BJ (cell line): ENCODE results near the gene FBXW8. TPM values are rescaled to one million over a fixed set of nuclear protein-coding genes. Genes with fewer than 3 reads are reported as not detected.

Source experiments
- CTCF ChIA-PET: fragments of 350-600 bp; formaldehyde crosslinking; extraction: SDS; loops from one replicate; lab custom pipeline; 2021; ENCODE audit warnings: antibody characterized with exemption, inconsistent platforms; lab: Yijun Ruan, JAX
- POLR2A ChIA-PET: fragments of 300-600 bp; sonication (Branson Sonifier 250); formaldehyde crosslinking; extraction: SDS; loops from one replicate; lab custom pipeline; 2021; ENCODE audit warnings: antibody characterized with exemption; lab: Charles Lee
- DNase-seq: peaks from one replicate; pipeline ENCODE4 v3.0.0-alpha.2; 2011; ENCODE audit warnings: low read depth
- H3K27me3 ChIP-seq: 2 replicates; pipeline ENCODE4 v1.6.0; 2011; ENCODE audit warnings: low read length; ENCODE audit not compliant: control insufficient read depth, insufficient read depth
- H3K36me3 ChIP-seq: 2 replicates; pipeline ENCODE4 v1.5.1; 2011; ENCODE audit warnings: low read length; ENCODE audit not compliant: control insufficient read depth, insufficient read depth
- H3K4me3 ChIP-seq: 2 replicates; pipeline ENCODE4 v1.5.1; 2011; ENCODE audit warnings: low read depth, mild to moderate bottlenecking, control low read depth, low read length
- CTCF ChIP-seq: IDR thresholded peaks from 2 replicates; pipeline ENCODE4 v1.5.1; 2011; ENCODE audit warnings: low read depth, mild to moderate bottlenecking, control low read depth, inconsistent platforms, low read length, moderate library complexity; ENCODE audit not compliant: insufficient read depth
- polyA plus RNA-seq: library from polyadenylated mRNA; depleted of rRNA; stranded (reverse); fragments of >200 nt; gene quantifications from 2 replicates; pipeline ENCODE4 v1.2.3, GENCODE V29; 2011

Gene FBXW8
- polyA plus RNA-seq, 1 experiment, result 27.3 TPM

- Histone ChIP-seq H3K4me3 (no peak overlapping the region), H3K27me3 (no peaks in the 10 kb centered on the region), H3K36me3 (no peaks in the 10 kb centered on the region; the same call in 1 of the 2 replicates)
- ChIA-PET POLR2A (no interaction called here), CTCF (no interaction called here)
- no peak for DNase-seq
- TF ChIP-seq CTCF, result no peak
These were observed 10.2 kb downstream of the FBXW8 start for GRCh38 chr12:116920939-116921338.

DNA sequence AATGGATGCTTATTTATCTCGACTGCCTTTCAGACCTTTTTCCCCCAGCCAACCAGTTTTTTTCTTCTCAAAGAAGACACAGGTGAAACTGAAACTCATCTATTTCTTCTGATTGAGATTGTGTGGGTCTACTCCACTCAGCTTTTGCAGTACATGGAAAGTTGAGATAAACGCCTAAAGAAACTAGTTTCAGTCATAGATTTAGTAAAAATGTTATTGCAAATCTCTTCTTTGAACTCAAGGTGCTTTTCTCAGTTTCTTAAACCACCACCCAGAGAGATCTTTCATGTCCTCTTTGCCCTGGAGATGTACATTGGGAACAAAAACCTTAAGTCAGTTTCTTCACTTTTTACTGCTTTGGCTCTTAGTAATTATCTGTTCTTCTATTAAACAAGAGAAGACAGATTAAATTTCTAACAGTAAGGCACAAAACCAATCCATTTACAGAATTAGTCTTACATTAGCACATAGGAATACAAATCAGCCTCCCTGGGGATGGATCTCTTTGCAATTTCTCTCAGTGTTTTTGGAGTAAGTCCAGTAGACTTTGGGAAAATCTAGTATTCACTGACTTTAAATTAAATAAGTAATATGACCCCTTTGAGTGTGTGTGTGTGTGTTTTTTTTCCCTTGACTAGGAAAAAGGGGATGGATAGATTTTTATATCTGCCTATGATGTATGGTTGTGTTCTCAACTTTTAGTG, 11.6 kb downstream of the FBXW8 start:
- no peak for DNase-seq

GRCh38 chr12:116924558-116925453, 14.1 kb downstream of the FBXW8 start:
- Histone ChIP-seq H3K4me3 (no peak overlapping the region), H3K36me3 (peaks cover 7% of the 10 kb centered on the region), H3K27me3 (no peaks in the 10 kb centered on the region)
- ChIA-PET CTCF (no interaction called here), POLR2A (interaction anchor here (0.7 kb wide), 1 partner anchor 24 kb away, joined by 3 read pairs; no protein-coding TSS in a partner anchor)
- TF ChIP-seq CTCF, result no peak
- no peak for DNase-seq

More for the DNA sequence above, 11.6 kb downstream of the FBXW8 start:
- no peak overlapping the region for H3K4me3 ChIP-seq
- ChIA-PET CTCF (no interaction called here), POLR2A (no interaction called here)
- H3K27me3 ChIP-seq, result no peaks in the 10 kb centered on the region
- TF ChIP-seq CTCF, result no peak
- H3K36me3 ChIP-seq, result peaks cover under 1% of the 10 kb centered on the region; the same call in 1 of the 2 replicates

GRCh38 chr12:116926283-116927243, 15.8 kb downstream of the FBXW8 start:
- H3K36me3 ChIP-seq, result peaks cover 7% of the 10 kb centered on the region
- ChIA-PET POLR2A (no interaction called here), CTCF (interaction anchor here (0.6 to 1.2 kb wide), 3 partner anchors 12 to 629 kb away, joined by 3 to 4 read pairs (median 3); no protein-coding TSS in a partner anchor)
- no peak for TF ChIP-seq CTCF
- no peak overlapping the region for H3K4me3 ChIP-seq
- H3K27me3 ChIP-seq, result no peaks in the 10 kb centered on the region
- DNase-seq, result no peak
